Esophagus mucosa (tissue), 1 donor: ENCODE data around the gene SLC22A16. TPM values are rescaled to one million over a fixed set of nuclear protein-coding genes. Genes with fewer than 3 reads are reported as not detected.
"Not testable (repeated sequence)": the region's sequence is repeated elsewhere in the genome, so short reads cannot be mapped to it uniquely, and the experiment has no call there.

Experiments
- ATAC-seq: fragments of 200-7000 bp; cut with Tn5 transposase; one replicate; pipeline ENCODE4 v1.9.1; 2020
- total RNA-seq: library from RNA; stranded (reverse); gene quantifications from one replicate; pipeline ENCODE4 v1.2.4, GENCODE V29; 2023
- donor health status: DM: yes; HTN: yes; CAD: no.

Gene SLC22A16
- total RNA-seq, 1 donor from 2014 or later = not detected

GRCh38 chr6:110490110-110490509 lies 13.7 kb upstream of the SLC22A16 start:
- ATAC-seq = no peak

- no peak for ATAC-seq
Observed at GRCh38 chr6:110488606-110489190, 12.3 kb upstream of the SLC22A16 start.

GRCh38 chr6:110487968-110488381 lies 11.6 kb upstream of the SLC22A16 start:
- not testable (repeated sequence) for ATAC-seq

- no peak for ATAC-seq
Observed at GRCh38 chr6:110486756-110487155, 10.3 kb upstream of the SLC22A16 start.

GRCh38 chr6:110485491-110485890 lies 9.1 kb upstream of the SLC22A16 start:
- no peak for ATAC-seq

- peak; percentile 79 for ATAC-seq
Observed at GRCh38 chr6:110484321-110484720, 7.9 kb upstream of the SLC22A16 start.

GRCh38 chr6:110482774-110483400 lies 6.5 kb upstream of the SLC22A16 start:
- no peak for ATAC-seq

GRCh38 chr6:110481081-110481480 lies 4.7 kb upstream of the SLC22A16 start:
- no peak for ATAC-seq

- no peak for ATAC-seq
Observed at GRCh38 chr6:110475066-110475653, 1.3 kb downstream of the SLC22A16 start.

GRCh38 chr6:110474500-110474899 lies 1.9 kb downstream of the SLC22A16 start:
- no peak for ATAC-seq

GRCh38 chr6:110472739-110473138 lies 3.7 kb downstream of the SLC22A16 start:
- no peak for ATAC-seq

GRCh38 chr6:110471726-110472365 lies 4.6 kb downstream of the SLC22A16 start:
- ATAC-seq = no peak

GRCh38 chr6:110468731-110469130 lies 7.7 kb downstream of the SLC22A16 start:
- no peak for ATAC-seq

- no peak for ATAC-seq
Observed at GRCh38 chr6:110467566-110468140, 8.8 kb downstream of the SLC22A16 start.

- no peak for ATAC-seq
Observed at GRCh38 chr6:110462884-110463481, 13.4 kb downstream of the SLC22A16 start.

GRCh38 chr6:110461376-110461775 lies 15.0 kb downstream of the SLC22A16 start:
- ATAC-seq = no peak

- ATAC-seq = no peak
Observed at GRCh38 chr6:110459137-110459536, 17.3 kb downstream of the SLC22A16 start.

GRCh38 chr6:110458476-110458875 lies 17.9 kb downstream of the SLC22A16 start:
- ATAC-seq = no peak

GRCh38 chr6:110457567-110458175 lies 18.7 kb downstream of the SLC22A16 start:
- not testable (repeated sequence) for ATAC-seq

GRCh38 chr6:110456694-110457093 lies 19.7 kb downstream of the SLC22A16 start:
- no peak for ATAC-seq

GRCh38 chr6:110449541-110449895 lies 26.9 kb downstream of the SLC22A16 start:
- ATAC-seq = no peak

- no peak for ATAC-seq
Observed at GRCh38 chr6:110448846-110449540, 27.4 kb downstream of the SLC22A16 start.
